B cell (primary cell): Measurements from ENCODE around the gene TMSB4X. TPM values are rescaled to one million over a fixed set of nuclear protein-coding genes. Genes with fewer than 3 reads are reported as not detected.
"Not testable (repeated sequence)": the region's sequence is repeated elsewhere in the genome, so short reads cannot be mapped to it uniquely, and the experiment has no call there.

Experiments used
- ATAC-seq: fragments of 200-7000 bp; cut with Tn5 transposase; one replicate; pipeline ENCODE4 v1.10.0; 2021; ENCODE audit warnings: low read depth, mild to moderate bottlenecking, moderate number of reproducible peaks, moderate library complexity
- CTCF ChIA-PET: fragments of 350-600 bp; sonication (Branson Sonifier 250); formaldehyde crosslinking; loops from one replicate; lab custom pipeline; 2021; ENCODE audit warnings: antibody characterized with exemption, inconsistent platforms; lab: Charles Lee
- POLR2A ChIA-PET: fragments of 350-600 bp; sonication (Branson Sonifier 250); formaldehyde crosslinking; loops from one replicate; lab custom pipeline; 2021; ENCODE audit warnings: antibody characterized with exemption; lab: Charles Lee
- DNase-seq: peaks from one replicate; pipeline ENCODE4 v3.0.0; 2013
- H2AFZ ChIP-seq: 2 replicates; pipeline ENCODE4 v1.6.1; 2012; ENCODE audit warnings: mild to moderate bottlenecking, low read depth, low read length; ENCODE audit not compliant: insufficient read depth, poor library complexity, severe bottlenecking
- H3K27ac ChIP-seq, 2 donors: 1 replicate in 1 of 2; 2 replicates in 1 of 2; pipeline ENCODE4 v1.5.1; 2012 to 2013; ENCODE audit warnings: low read length in 2 of 2, mild to moderate bottlenecking in 2 of 2, moderate library complexity in 1 of 2
- H3K27me3 ChIP-seq, 4 experiments: fragments of 200-600 bp in 1 of 4; sonication (generic) in 1 of 4; replicated peaks in 1 of 4; 1 replicate in 2 of 4; 2 replicates in 2 of 4; pipeline versions ENCODE4 v1.6.1 to v1.7.0; 2013 to 2016; ENCODE audit warnings: low read length in 3 of 4, mild to moderate bottlenecking in 2 of 4, mixed read lengths in 1 of 4, moderate library complexity in 1 of 4; ENCODE audit not compliant: insufficient read depth in 4 of 4, control insufficient read depth in 3 of 4; ENCODE audit errors: control extremely low read depth in 1 of 4
- H3K36me3 ChIP-seq, 2 experiments: replicated peaks in 1 of 2; 1 replicate in 1 of 2; 2 replicates in 1 of 2; pipeline versions ENCODE4 v1.6.1 to v1.7.1; 2013; ENCODE audit warnings: low read length in 1 of 2; ENCODE audit not compliant: insufficient read depth in 2 of 2, control insufficient read depth in 1 of 2; ENCODE audit errors: control extremely low read depth in 1 of 2, extremely low read depth in 1 of 2
- H3K4me1 ChIP-seq, 2 donors: fragments of 200-600 bp in 1 of 2; sonication (generic) in 1 of 2; 1 replicate in 1 of 2; 2 replicates in 1 of 2; pipeline versions ENCODE4 v1.5.1 to v1.6.1; 2013 to 2017; ENCODE audit warnings: low read length in 2 of 2; ENCODE audit not compliant: control insufficient read depth in 2 of 2, insufficient read depth in 2 of 2
- H3K4me2 ChIP-seq: replicated peaks from 2 replicates; pipeline ENCODE3; 2012; ENCODE audit warnings: mild to moderate bottlenecking, low read depth, low read length; ENCODE audit not compliant: poor library complexity, severe bottlenecking
- H3K4me3 ChIP-seq, 5 experiments: fragments of 200-600 bp in 1 of 5; sonication (generic) in 1 of 5; 1 replicate in 3 of 5; 2 replicates in 2 of 5; pipeline versions ENCODE4 v1.5.1 to v1.7.0; 2011 to 2016; ENCODE audit warnings: low read length in 4 of 5, mild to moderate bottlenecking in 4 of 5, low read depth in 2 of 5, control low read depth in 1 of 5, moderate library complexity in 1 of 5; ENCODE audit not compliant: insufficient read depth in 1 of 5; ENCODE audit errors: control extremely low read depth in 1 of 5, extremely low read depth in 1 of 5
- H3K79me2 ChIP-seq: fragments of 200-600 bp; sonication (generic); one replicate; pipeline ENCODE4 v1.6.0; 2016; ENCODE audit warnings: low read length; ENCODE audit not compliant: control insufficient read depth, insufficient read depth
- H3K9ac ChIP-seq: fragments of 200-600 bp; sonication (generic); 2 replicates; pipeline ENCODE4 v1.6.1; 2017; ENCODE audit warnings: mild to moderate bottlenecking, low read length, moderate library complexity
- H3K9me3 ChIP-seq, 3 donors: one replicate each; pipeline versions ENCODE4 v1.6.1 to v1.7.1; 2013; ENCODE audit warnings: low read length in 2 of 3; ENCODE audit not compliant: control insufficient read depth in 2 of 3, insufficient read depth in 1 of 3; ENCODE audit errors: control extremely low read depth in 1 of 3
- H4K20me1 ChIP-seq: 2 replicates; pipeline ENCODE4 v1.6.0; 2012; ENCODE audit warnings: mild to moderate bottlenecking, low read length; ENCODE audit not compliant: insufficient read depth, control insufficient read depth, poor library complexity, severe bottlenecking
- H3K27ac Mint-ChIP-seq: one replicate; pipeline ENCODE4 v1.8.0; 2021; ENCODE audit warnings: mixed read lengths
- H3K27me3 Mint-ChIP-seq: one replicate; pipeline ENCODE4 v1.8.0; 2021; ENCODE audit warnings: mixed read lengths
- H3K4me1 Mint-ChIP-seq: one replicate; pipeline ENCODE4 v1.8.0; 2021; ENCODE audit warnings: mixed read lengths
- H3K4me3 Mint-ChIP-seq: one replicate; pipeline ENCODE4 v1.8.0; 2021; ENCODE audit warnings: mixed read lengths
- H3K9me3 Mint-ChIP-seq: one replicate; pipeline ENCODE4 v1.8.0; 2022; ENCODE audit warnings: mixed read lengths; ENCODE audit not compliant: insufficient read depth
- CTCF ChIP-seq: fragments of 200-600 bp; IDR thresholded peaks from one replicate; pipeline ENCODE4 v1.8.0; 2022; ENCODE audit warnings: antibody characterized with exemption, mild to moderate bottlenecking
- EZH2 ChIP-seq: IDR thresholded peaks from 2 replicates; pipeline ENCODE4 v1.6.1; 2012; ENCODE audit warnings: borderline replicate concordance, low read depth, mild to moderate bottlenecking, moderate library complexity, low read length; ENCODE audit not compliant: insufficient read depth, poor library complexity, severe bottlenecking
- WGBS: methylation state at CpG from one replicate; pipeline ENCODE4 v1.1.5; 2013; ENCODE audit warnings: missing lambda C conversion rate; ENCODE audit not compliant: insufficient coverage; 5-methylcytosine and 5-hydroxymethylcytosine counted together
- intact Hi-C: fragments of 100-400 bp; cut with micrococcal nuclease; formaldehyde crosslinking; loops from one replicate; pipeline ENCODE4 v1.10.0; 2022
- polyA plus RNA-seq: library from polyadenylated mRNA; depleted of rRNA; stranded (reverse); fragments of >200 nt; gene quantifications from 2 replicates; pipeline ENCODE4 v1.2.3, GENCODE V29; 2012
- total RNA-seq, 2 donors: library from RNA; stranded (reverse); fragments of 120-200 nt in 1 of 2; gene quantifications; 1 replicate in 1 of 2; 2 replicates in 1 of 2; pipeline versions ENCODE4 v1.2.3 to v1.2.4, GENCODE V29; 2013 to 2022

TMSB4X gene
- total and polyA plus RNA-seq, 2 donors (not counting 1 experiment from before 2014, with no cell fraction given) = 2,550 to 4,850 TPM

- Mint-ChIP-seq H3K4me3 (peak overlapping the region; percentile 99), H3K27me3 (no peaks in the 10 kb centered on the region), H3K4me1 (peaks cover 54% of the 10 kb centered on the region), H3K27ac (peak overlapping the region; percentile 98), H3K9me3 (no peaks in the 10 kb centered on the region)
- Histone ChIP-seq H3K4me2 (peak overlapping the region; percentile 64), H3K4me3 (peak overlapping the region; percentile 85 to 91 (median 87)), H3K9me3 (no peaks in the 10 kb centered on the region), H3K9ac (peak overlapping the region; percentile 86), H3K4me1 (peaks cover 48 to 49% of the 10 kb centered on the region in 2 donors), H3K27ac (peak overlapping the region; percentile 84 to 86), H3K79me2 (peaks cover 56% of the 10 kb centered on the region), H2AFZ (no peak overlapping the region), H3K36me3 (peaks cover 0 to 19% of the 10 kb centered on the region in 2 experiments), H4K20me1 (peaks cover 13% of the 10 kb centered on the region), H3K27me3 (no peaks in the 10 kb centered on the region)
- DNase-seq (peak; percentile 83), ATAC-seq (peak; percentile 15)
- intact Hi-C loops = loop anchor here (1.0 to 10.0 kb wide), 5 partner anchors 25 to 759 kb away; partner anchors contain the start of genes OFD1 and TRAPPC2
- ChIA-PET CTCF (interaction anchor here (1.1 to 15.8 kb wide), 8 partner anchors 16 to 512 kb away, joined by 3 to 214 read pairs (median 22); no protein-coding TSS in a partner anchor), POLR2A (interaction anchor here (0.6 to 11.7 kb wide), 15 partner anchors 18 to 759 kb away, joined by 3 to 136 read pairs (median 3); partner anchors contain the start of genes OFD1 and TRAPPC2)
- WGBS = 0% methylated on average over 8 of the region's 34 CpGs
- TF ChIP-seq CTCF (no peak), EZH2 (no peak)
Observed at GRCh38 chrX:12975991-12976558, 1.2 kb downstream of the TMSB4X start.

- not testable (repeated sequence) for H3K9me3 ChIP-seq, H3K9me3 Mint-ChIP-seq, ATAC-seq, H3K27me3 Mint-ChIP-seq, H2AFZ ChIP-seq, H3K27me3 ChIP-seq
- Histone ChIP-seq H3K4me3 (peak overlapping the region; percentile 85 to 91 (median 87)), H3K36me3 (peaks cover 0 to 19% of the 10 kb centered on the region in 2 experiments), H3K9ac (peak overlapping the region; percentile 86), H3K79me2 (peaks cover 59% of the 10 kb centered on the region), H3K4me1 (peaks cover 47 to 48% of the 10 kb centered on the region in 2 donors), H3K27ac (peak overlapping the region; percentile 63 to 77), H3K4me2 (peak overlapping the region; percentile 76), H4K20me1 (peaks cover 13% of the 10 kb centered on the region)
- POLR2A ChIA-PET = interaction anchor here (0.7 to 11.7 kb wide), 14 partner anchors 19 to 403 kb away, joined by 3 to 136 read pairs (median 6); no protein-coding TSS in a partner anchor
- peak; percentile 25 for DNase-seq
- CTCF ChIA-PET = interaction anchor here (0.6 to 15.8 kb wide), 16 partner anchors 15 to 511 kb away, joined by 3 to 214 read pairs (median 4); no protein-coding TSS in a partner anchor
- H3K4me1 Mint-ChIP-seq = peaks cover 51% of the 10 kb centered on the region
- no CpG with 5 or more reads among the region's 12 CpGs for WGBS
- peak overlapping the region; percentile 96 for H3K27ac Mint-ChIP-seq
- peak overlapping the region; percentile 99 for H3K4me3 Mint-ChIP-seq
- intact Hi-C loops = loop anchor here (1.0 to 10.0 kb wide), 3 partner anchors 26 to 368 kb away; no protein-coding TSS in a partner anchor
Observed at GRCh38 chrX:12976819-12977732, 2.2 kb downstream of the TMSB4X start.
